ENCODE data around the gene IP6K3.

The IP6K3 gene

DNA sequence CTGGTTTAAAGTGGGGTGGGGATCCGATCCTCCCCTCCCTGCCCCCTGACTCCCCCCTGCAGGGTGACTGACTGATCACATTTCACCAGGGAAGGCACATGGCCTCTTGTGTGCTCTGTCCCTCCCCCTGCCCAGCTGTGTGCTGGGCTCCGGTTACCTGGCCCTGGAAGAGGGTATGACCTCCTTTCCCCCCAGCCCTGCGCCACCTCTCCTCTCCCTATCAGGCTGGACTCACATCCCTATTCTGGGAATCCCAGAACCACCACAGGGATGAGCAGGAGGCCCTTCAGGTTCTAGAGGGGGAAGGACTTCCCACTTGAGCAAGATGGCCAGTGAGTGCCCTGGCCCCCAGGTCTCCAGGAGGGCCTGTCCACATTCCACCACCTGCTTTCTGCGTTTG lies 2.1 kb upstream of the IP6K3 start:
- no peak overlapping the region for H3K4me3 ChIP-seq (ENCODE audit: low read depth, low read length)
- TF ChIP-seq, protein P1, sequence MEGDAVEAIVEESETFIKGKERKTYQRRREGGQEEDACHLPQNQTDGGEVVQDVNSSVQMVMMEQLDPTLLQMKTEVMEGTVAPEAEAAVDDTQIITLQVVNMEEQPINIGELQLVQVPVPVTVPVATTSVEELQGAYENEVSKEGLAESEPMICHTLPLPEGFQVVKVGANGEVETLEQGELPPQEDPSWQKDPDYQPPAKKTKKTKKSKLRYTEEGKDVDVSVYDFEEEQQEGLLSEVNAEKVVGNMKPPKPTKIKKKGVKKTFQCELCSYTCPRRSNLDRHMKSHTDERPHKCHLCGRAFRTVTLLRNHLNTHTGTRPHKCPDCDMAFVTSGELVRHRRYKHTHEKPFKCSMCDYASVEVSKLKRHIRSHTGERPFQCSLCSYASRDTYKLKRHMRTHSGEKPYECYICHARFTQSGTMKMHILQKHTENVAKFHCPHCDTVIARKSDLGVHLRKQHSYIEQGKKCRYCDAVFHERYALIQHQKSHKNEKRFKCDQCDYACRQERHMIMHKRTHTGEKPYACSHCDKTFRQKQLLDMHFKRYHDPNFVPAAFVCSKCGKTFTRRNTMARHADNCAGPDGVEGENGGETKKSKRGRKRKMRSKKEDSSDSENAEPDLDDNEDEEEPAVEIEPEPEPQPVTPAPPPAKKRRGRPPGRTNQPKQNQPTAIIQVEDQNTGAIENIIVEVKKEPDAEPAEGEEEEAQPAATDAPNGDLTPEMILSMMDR (IDR thresholded peaks at IDR 0.05; ENCODE audit: borderline replicate concordance, insufficient read depth, low read depth, low read length), result no peak

- TF ChIP-seq, protein P1 (IDR thresholded peaks at IDR 0.05; ENCODE audit: borderline replicate concordance, insufficient read depth, low read depth, low read length), result no peak
- no peak overlapping the region for H3K4me3 ChIP-seq (ENCODE audit: low read depth, low read length)
Observed at GRCh38 chr6:33747823-33748222, 1.1 kb upstream of the IP6K3 start.

- TF ChIP-seq, protein P1 (IDR thresholded peaks at IDR 0.05; ENCODE audit: borderline replicate concordance, insufficient read depth, low read depth, low read length), result no peak
- no peak overlapping the region for H3K4me3 ChIP-seq (ENCODE audit: low read depth, low read length)
Observed at GRCh38 chr6:33746036-33746600, 587 bp downstream of the IP6K3 start.

DNA sequence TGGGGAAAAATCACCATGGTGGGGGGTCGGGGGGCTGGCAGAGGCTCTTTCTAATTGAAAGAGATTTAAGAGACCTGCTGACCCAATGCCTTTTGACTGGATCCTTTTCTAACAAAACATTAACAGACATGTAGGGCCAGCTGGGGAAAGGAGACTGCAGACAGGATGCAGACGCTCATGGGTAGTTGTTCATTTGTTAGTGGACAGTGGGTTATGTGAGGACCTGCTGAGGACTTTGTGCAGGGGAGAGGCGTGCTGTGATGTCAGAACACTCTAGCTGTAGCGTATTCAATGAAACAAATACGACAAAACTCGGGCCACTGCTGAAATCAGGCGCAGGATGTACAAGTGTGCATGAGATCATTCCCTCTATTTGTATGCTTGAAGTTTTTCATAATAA lies 1.2 kb downstream of the IP6K3 start:
- H3K4me3 ChIP-seq (ENCODE audit: low read depth, low read length), result no peak overlapping the region
- TF ChIP-seq, protein P1 (IDR thresholded peaks at IDR 0.05; ENCODE audit: borderline replicate concordance, insufficient read depth, low read depth, low read length), result no peak

DNA sequence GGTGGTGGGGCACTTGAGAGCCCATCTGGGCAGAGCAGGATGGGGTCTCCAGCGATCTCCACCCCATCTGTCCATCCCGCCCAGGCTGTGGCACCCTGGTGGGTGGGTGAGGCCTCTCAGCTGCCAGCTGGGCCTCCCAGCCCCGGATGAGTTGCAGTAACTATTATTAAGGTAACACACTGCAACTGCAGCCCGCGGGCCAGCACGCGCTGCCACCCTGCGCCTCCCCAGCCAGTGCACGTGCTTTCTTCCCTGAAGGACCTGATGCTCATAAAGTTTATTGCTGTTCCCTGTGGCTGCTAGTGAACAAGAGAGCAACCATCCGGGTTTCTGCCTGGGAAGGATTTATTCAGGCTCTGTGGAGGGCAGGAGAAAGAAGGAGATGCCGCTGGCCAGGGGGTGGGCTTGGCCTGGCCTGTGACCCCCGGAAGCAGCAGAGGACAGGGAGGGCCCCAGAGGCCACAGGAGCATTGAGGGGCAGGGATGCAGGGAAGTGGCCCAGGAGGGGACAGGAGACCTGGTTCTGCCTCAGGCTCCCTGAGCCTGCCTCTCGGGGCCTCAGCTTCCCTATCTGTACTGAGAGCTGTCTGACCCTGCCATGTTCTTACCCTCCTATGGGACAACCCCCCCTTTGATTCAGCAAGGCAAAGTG lies 1.7 kb downstream of the IP6K3 start:
- no peak overlapping the region for H3K4me3 ChIP-seq (ENCODE audit: low read depth, low read length)
- TF ChIP-seq, protein P1 (IDR thresholded peaks at IDR 0.05; ENCODE audit: borderline replicate concordance, insufficient read depth, low read depth, low read length), result no peak

DNA sequence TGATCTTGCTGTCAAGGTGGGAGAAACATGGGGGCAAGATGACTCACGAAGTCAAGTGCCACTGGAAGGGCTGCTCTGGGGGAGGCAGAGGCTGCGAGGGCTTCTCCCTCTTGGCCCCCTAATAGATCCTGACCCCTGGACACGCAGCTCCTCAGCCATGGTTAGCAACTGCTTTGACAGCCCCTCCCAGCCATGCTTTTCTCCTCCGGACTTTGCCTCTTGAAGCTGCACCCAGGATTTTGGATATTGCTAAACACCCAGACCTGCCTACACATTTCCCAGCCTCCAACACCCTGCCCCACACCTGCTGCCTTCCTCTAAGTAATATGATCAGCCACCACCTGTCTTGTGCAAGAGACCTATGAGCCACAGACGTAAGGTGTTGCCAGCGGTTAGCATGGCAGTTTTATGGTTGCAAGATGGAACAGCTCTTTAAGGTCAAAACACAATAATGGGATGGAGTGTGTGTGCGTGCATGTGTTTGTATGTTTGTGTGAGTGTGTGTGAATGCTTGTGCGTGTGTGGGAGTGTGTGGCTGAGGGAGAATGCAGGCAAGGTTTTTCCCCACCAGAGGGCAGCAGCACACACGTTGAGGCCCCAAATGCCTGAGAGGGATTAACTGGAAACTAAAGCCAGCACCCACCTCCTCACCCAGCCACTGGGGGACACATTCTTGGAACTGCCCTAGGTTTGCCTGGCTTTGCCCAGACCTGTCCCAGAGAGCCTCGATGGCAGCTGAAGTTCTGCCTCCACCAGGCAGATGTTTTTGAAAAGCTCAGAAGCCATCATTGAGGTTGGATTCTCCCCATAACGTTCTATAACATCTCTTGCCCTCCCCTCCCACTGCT lies 2.5 kb downstream of the IP6K3 start:
- TF ChIP-seq, protein P1 (IDR thresholded peaks at IDR 0.05; ENCODE audit: borderline replicate concordance, insufficient read depth, low read depth, low read length), result peak; percentile 87
- no peak overlapping the region for H3K4me3 ChIP-seq (ENCODE audit: low read depth, low read length)

Measured in GM12875 (cell line).